ENCODE data around the gene MCFD2.

MCFD2 gene

GRCh38 chr2:46871976-46872381 lies 43.6 kb downstream of the MCFD2 start:
- Histone ChIP-seq H3K27ac (ENCODE audit: low read depth, low read length) (no peak overlapping the region), H3K27me3 (ENCODE audit: low read length) (no peaks in the 10 kb centered on the region)

GRCh38 chr2:46870051-46870839 lies 45.4 kb downstream of the MCFD2 start:
- Histone ChIP-seq H3K36me3 (ENCODE audit: low read length) (no peaks in the 10 kb centered on the region), H3K9ac (ENCODE audit: low read length) (no peak overlapping the region), H3K9me2 (replicated peaks; ENCODE audit: insufficient read depth, low read length) (no peaks in the 10 kb centered on the region), H3K27me3 (ENCODE audit: low read length) (no peaks in the 10 kb centered on the region), H3K27ac (ENCODE audit: low read depth, low read length) (no peak overlapping the region), H3K4me2 (ENCODE audit: low read depth, low read length, poor library complexity, severe bottlenecking) (no peak overlapping the region), H4K20me1 (ENCODE audit: low read depth, low read length) (no peaks in the 10 kb centered on the region), H2AFZ (ENCODE audit: low read depth, low read length, severe bottlenecking) (no peak overlapping the region), H3K4me3 (ENCODE audit: insufficient read depth, low read length, poor library complexity, severe bottlenecking) (no peak overlapping the region), H3K79me2 (ENCODE audit: insufficient read depth, low read length) (no peaks in the 10 kb centered on the region), H3K9me3 (ENCODE audit: insufficient read depth, low read length) (no peaks in the 10 kb centered on the region), H3F3A (ENCODE audit: insufficient read depth) (no peaks in the 10 kb centered on the region)
- no peak for TF ChIP-seq EZH2phosphoT487 (conservative IDR thresholded peaks at IDR 0.05; ENCODE audit: low read length)
- TF ChIP-seq CTCF (IDR thresholded peaks at IDR 0.05; ENCODE audit: insufficient read depth, low read length, poor library complexity, severe bottlenecking) = no peak

More at GRCh38 chr2:46871976-46872381, 43.6 kb downstream of the MCFD2 start:
- H2AFZ ChIP-seq (ENCODE audit: low read depth, low read length, severe bottlenecking) = no peak overlapping the region
- no peaks in the 10 kb centered on the region for H4K20me1 ChIP-seq (ENCODE audit: low read depth, low read length)
- no peaks in the 10 kb centered on the region for H3F3A ChIP-seq (ENCODE audit: insufficient read depth)
- H3K4me2 ChIP-seq (ENCODE audit: low read depth, low read length, poor library complexity, severe bottlenecking) = no peak overlapping the region
- no peaks in the 10 kb centered on the region for H3K79me2 ChIP-seq (ENCODE audit: insufficient read depth, low read length)
- no peak overlapping the region for H3K4me3 ChIP-seq (ENCODE audit: insufficient read depth, low read length, poor library complexity, severe bottlenecking)
- no peaks in the 10 kb centered on the region for H3K9me2 ChIP-seq (replicated peaks; ENCODE audit: insufficient read depth, low read length)
- H3K9me3 ChIP-seq (ENCODE audit: insufficient read depth, low read length) = no peaks in the 10 kb centered on the region
- H3K9ac ChIP-seq (ENCODE audit: low read length) = no peak overlapping the region
- TF ChIP-seq CTCF (IDR thresholded peaks at IDR 0.05; ENCODE audit: insufficient read depth, low read length, poor library complexity, severe bottlenecking) (no peak), EZH2phosphoT487 (conservative IDR thresholded peaks at IDR 0.05; ENCODE audit: low read length) (no peak)
- H3K36me3 ChIP-seq (ENCODE audit: low read length) = no peaks in the 10 kb centered on the region

- H3K9ac ChIP-seq (ENCODE audit: low read length) = no peak overlapping the region
Measured at GRCh38 chr2:46869621-46870020, 46.0 kb downstream of the MCFD2 start.

More at GRCh38 chr2:46869621-46870020, 46.0 kb downstream of the MCFD2 start:
- Histone ChIP-seq H3K4me3 (ENCODE audit: insufficient read depth, low read length, poor library complexity, severe bottlenecking) (no peak overlapping the region), H3K9me3 (ENCODE audit: insufficient read depth, low read length) (no peaks in the 10 kb centered on the region), H3K27me3 (ENCODE audit: low read length) (no peaks in the 10 kb centered on the region), H4K20me1 (ENCODE audit: low read depth, low read length) (no peaks in the 10 kb centered on the region), H3K36me3 (ENCODE audit: low read length) (no peaks in the 10 kb centered on the region), H3K79me2 (ENCODE audit: insufficient read depth, low read length) (no peaks in the 10 kb centered on the region), H3K4me2 (ENCODE audit: low read depth, low read length, poor library complexity, severe bottlenecking) (no peak overlapping the region), H3K9me2 (replicated peaks; ENCODE audit: insufficient read depth, low read length) (no peaks in the 10 kb centered on the region), H2AFZ (ENCODE audit: low read depth, low read length, severe bottlenecking) (no peak overlapping the region), H3F3A (ENCODE audit: insufficient read depth) (no peaks in the 10 kb centered on the region), H3K27ac (ENCODE audit: low read depth, low read length) (no peak overlapping the region)
- TF ChIP-seq CTCF (IDR thresholded peaks at IDR 0.05; ENCODE audit: insufficient read depth, low read length, poor library complexity, severe bottlenecking) (no peak), EZH2phosphoT487 (conservative IDR thresholded peaks at IDR 0.05; ENCODE audit: low read length) (no peak)
